RCC 7860 (cell line): ENCODE data around the gene FBLL1.
A peak's percentile ranks its signal among the peaks of the same experiment; 100 is the strongest.
"Not testable (repeated sequence)": the region's sequence is repeated elsewhere in the genome, so short reads cannot be mapped to it uniquely, and the experiment has no call there.

Source experiments
- DNase-seq: peaks from one replicate; pipeline ENCODE4 v3.0.0-alpha.2; 2015; ENCODE audit warnings: low spot score
- FAIRE-seq: peaks from 2 replicates; lab custom pipeline; 2012; peaks lifted over from hg19 to GRCh38; lab: Jason Lieb, UNC

Gene FBLL1

GRCh38 chr5:168550656-168551055 lies 21.6 kb downstream of the FBLL1 start:
- no peak for DNase-seq
- no peak for FAIRE-seq

- DNase-seq (no peak), FAIRE-seq (peak; percentile 56)
Measured at GRCh38 chr5:168552146-168552545, 23.0 kb downstream of the FBLL1 start.

GRCh38 chr5:168553377-168554130 lies 24.4 kb downstream of the FBLL1 start:
- DNase-seq, result no peak
- no peak for FAIRE-seq

GRCh38 chr5:168557389-168557788 lies 28.3 kb downstream of the FBLL1 start:
- FAIRE-seq (no peak), DNase-seq (no peak)

- FAIRE-seq (no peak), DNase-seq (no peak)
Measured at GRCh38 chr5:168562279-168562678, 33.2 kb downstream of the FBLL1 start.

- DNase-seq, result no peak
- no peak for FAIRE-seq
Measured at GRCh38 chr5:168563959-168564358, 34.9 kb downstream of the FBLL1 start.

GRCh38 chr5:168568738-168569137 lies 39.6 kb downstream of the FBLL1 start:
- no peak for DNase-seq
- no peak for FAIRE-seq

- DNase-seq (no peak), FAIRE-seq (no peak)
Measured at GRCh38 chr5:168570490-168571328, 41.6 kb downstream of the FBLL1 start.

GRCh38 chr5:168573663-168574062 lies 44.6 kb downstream of the FBLL1 start:
- FAIRE-seq, DNase-seq: not testable (repeated sequence)

- DNase-seq, FAIRE-seq: not testable (repeated sequence)
Measured at GRCh38 chr5:168574156-168574555, 45.1 kb downstream of the FBLL1 start.

- no peak for DNase-seq
- no peak for FAIRE-seq
Measured at GRCh38 chr5:168575391-168576372, 46.6 kb downstream of the FBLL1 start.

GRCh38 chr5:168578006-168578405 lies 48.9 kb downstream of the FBLL1 start:
- FAIRE-seq, result peak; percentile 39
- no peak for DNase-seq

- DNase-seq, result peak; percentile 20
- no peak for FAIRE-seq
Measured at GRCh38 chr5:168578538-168579487, 49.7 kb downstream of the FBLL1 start, which contains the start of gene PANK3. Gene PANK3 (minus strand): TSS chr5:168579368. CDS start chr5:168579283, 85 bp downstream.

GRCh38 chr5:168579488-168580226 lies 50.6 kb downstream of the FBLL1 start:
- DNase-seq (peak; percentile 98), FAIRE-seq (peak; percentile 92)

- DNase-seq (no peak), FAIRE-seq (no peak)
Measured at GRCh38 chr5:168580227-168580508, 51.1 kb downstream of the FBLL1 start.
